GM23248 (cell line): ENCODE data around the gene HCN2.

Experiments
- EZH2 ChIP-seq: fragments of 200-600 bp; sonication (generic); IDR thresholded peaks from 2 replicates; pipeline ENCODE4 v1.6.1; 2018; ENCODE audit warnings: antibody characterized with exemption, mild to moderate bottlenecking; ENCODE audit not compliant: insufficient read depth, poor library complexity, severe bottlenecking
- EZH2phosphoT487 ChIP-seq: fragments of 200-600 bp; sonication (generic); IDR thresholded peaks from 2 replicates; pipeline ENCODE4 v1.6.1; 2018; ENCODE audit warnings: antibody characterized with exemption, moderate library complexity, mild to moderate bottlenecking, low read depth; ENCODE audit not compliant: insufficient read depth

DNA sequence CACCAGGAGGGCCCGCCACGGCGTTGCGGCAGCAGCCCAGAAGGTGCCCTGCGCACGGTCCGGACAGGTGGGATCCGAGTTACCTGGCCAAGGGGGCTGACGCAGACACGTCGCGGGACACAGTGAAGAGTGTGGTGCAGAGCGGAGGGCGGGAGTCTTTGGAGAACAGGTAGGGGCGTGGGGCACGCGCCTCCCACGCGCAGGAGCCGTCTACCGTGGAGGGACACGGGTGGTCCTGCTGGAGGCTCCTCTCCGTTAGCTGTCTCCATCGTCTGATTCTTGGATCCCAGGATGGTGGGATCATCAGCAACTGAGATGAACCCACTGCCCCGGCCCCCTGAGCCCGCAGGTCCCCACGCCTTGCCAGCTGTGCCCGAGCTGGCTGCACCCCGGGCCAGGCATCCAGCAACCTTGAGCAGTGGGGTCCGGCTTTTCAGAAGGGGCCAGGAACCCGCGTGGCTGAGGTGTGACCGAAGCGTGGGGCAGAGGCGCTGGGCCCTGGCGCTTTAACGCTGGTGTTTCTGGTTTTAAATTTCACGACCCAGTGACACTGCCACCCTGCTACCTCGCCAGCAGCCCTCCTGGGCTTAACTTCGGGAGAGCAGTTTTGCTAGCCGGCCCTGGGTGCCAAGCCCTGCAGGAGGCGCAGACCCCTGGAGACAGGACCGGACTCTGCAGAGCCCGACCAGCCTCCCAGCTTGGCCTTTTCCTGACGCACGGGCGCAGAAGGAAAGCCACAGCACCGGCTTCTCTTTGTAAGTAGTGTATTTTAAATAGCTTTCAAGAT lies 57.3 kb downstream of the HCN2 start:
- no peak for TF ChIP-seq EZH2
- no peak for TF ChIP-seq EZH2phosphoT487
